ENCODE data around the gene PRDM2. TPM values are rescaled to one million over a fixed set of nuclear protein-coding genes. Genes with fewer than 3 reads are reported as not detected.
"Not testable (repeated sequence)": the region's sequence is repeated elsewhere in the genome, so short reads cannot be mapped to it uniquely, and the experiment has no call there.

Gene PRDM2
- total RNA-seq, 1 donor from 2014 or later, result 38.5 TPM

- DNase-seq (ENCODE audit: low spot score), result no peak
Measured at GRCh38 chr1:13697738-13698137, 2.2 kb upstream of the PRDM2 start.

GRCh38 chr1:13699510-13699909, 478 bp upstream of the PRDM2 start:
- DNase-seq (ENCODE audit: low spot score), result no peak

DNA sequence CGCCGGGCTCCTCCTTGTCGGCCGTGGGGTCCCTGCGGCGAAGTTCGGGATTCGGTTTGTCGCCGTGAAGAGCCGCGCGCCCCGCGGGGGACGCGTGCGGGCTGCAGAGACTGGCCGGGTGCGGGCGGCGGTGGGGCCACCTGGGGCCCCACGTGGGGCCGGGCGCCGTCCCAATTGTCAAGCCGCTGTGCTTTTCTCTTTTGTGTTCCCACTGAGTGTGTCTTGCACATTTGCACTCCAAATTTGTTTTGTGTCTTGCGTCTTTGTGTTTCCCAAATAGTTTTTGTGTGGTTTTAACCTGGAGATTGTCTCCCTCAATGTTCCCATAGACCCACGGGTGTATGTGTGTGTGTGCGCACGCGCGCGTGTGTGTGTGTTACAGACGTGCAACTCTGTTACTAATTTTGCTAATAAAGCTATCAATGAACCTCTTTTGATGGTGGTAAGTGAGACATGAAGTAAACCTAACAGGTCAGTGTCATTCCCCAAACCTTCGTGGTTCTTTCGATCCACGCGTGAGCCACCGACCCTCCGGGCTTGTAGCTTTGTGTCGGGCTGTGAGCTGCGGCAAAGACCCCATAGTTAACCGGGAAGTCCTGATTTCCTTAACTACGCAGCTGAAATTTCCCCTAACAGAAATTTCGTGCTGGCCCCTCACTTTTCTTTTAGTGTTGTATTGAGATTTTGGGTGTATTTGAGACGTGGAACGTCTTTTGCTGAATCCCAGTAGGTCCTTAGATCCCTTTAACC, 708 bp downstream of the PRDM2 start:
- DNase-seq (ENCODE audit: low spot score), result peak; percentile 22

DNA sequence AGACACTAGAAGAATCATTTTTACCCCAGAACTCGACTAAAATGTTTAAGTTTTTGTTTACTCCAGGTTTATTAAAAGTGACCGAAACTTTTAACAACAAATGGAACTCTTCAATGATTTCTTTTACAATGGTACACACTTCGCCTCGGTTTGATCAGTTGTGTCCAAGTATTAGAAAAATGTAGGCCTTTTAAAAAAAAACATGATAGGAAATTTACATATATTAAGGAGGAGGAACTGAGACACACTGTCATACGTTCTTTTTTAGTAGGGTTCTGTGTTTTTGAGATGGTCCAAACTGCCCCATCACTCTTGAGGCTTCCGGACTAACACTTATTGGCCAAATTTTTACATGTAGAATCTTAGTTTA, 1.3 kb downstream of the PRDM2 start:
- no peak for DNase-seq (ENCODE audit: low spot score)

DNA sequence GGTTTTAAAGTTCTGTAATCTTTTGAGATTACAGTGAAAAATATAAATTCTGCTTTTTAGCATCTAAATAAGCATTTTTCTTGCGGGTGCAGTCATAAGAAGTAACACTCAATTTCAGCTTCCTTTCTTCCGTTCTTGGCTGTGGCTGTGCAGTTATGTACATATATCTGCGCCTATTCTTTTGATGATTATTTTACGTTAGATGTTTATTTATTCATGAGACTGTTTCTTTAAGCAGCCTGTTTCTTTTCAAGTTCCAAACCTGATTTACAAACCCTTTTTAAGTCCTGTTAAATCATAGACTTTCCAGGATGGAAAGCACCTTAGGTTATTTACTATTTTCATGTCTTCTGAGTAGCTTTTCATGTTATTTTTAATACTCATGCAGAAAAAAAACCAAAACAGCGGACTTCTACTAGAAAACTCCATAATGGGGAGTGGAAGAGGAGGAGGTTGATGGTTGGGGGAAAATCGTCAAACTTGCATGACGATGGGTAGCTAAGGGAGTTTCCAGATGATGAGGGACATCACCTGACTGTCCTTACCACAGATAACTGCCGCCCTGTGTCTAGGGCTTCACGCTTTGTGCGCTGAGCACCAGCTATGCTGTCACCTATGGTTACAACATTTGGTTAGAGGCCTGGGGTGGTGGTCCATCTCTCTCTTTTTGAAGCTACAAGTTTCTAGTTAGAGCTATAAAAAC, 2.6 kb downstream of the PRDM2 start:
- no peak for DNase-seq (ENCODE audit: low spot score)

DNA sequence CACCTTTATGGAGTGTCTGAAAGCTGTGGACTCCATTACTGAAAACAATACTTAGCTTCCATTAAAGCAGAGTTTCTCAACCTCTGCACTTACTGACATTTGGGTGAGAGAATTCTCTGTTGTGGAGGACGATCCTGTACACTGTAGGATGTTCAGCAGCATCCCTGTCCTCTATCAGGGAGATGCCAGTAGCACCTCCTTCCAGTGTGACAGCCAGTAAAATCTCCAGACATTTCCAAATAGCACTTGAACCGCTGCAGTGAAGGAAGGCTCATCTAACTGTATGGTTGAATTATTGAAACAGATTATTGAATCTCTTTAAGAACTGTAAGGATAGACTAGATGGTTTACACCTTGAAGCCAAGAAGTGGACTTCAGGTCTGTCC, 3.1 kb downstream of the PRDM2 start:
- no peak for DNase-seq (ENCODE audit: low spot score)

DNA sequence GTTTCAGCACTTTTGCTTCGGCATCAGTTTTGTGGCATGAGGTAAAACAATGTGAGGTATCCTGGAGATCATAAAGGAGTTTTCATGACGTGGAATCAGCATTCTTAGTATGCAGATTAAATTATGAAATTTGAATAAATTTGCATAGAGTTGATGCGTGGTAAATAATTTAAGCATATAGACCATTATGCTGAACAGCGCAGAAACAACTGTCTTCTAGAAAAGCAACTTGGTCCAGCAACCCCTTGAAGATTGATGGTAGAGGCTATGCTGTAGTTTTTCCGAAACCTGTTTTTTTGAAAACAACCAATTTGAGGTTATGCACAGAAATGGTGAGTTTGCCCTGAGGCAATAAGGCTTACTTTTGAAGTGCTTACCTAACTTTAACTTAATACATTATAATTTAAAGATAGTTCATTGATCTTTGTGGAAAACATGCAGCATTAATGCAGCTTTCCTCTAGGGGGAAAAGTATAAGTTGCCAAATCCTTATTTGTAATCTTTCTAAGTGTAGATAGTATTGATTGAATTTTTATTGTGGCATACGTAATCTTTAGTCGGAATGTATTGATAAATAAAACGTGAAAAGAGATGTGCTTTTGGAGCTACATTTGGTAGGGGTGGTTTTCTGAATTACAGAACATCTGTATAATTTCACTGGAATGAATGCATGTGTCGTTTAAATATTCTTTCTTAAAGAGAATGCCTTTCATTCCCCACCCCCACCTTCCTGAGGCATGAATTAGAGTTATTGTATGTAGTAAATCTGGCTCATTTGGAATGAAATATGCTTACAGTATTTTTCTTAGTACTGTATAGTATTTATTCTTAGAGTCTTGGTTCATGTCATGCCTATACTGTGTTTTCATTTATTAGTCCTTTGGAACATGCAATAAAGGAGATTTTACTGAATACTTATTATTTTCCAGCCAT, 3.8 kb downstream of the PRDM2 start:
- DNase-seq (ENCODE audit: low spot score), result no peak

GRCh38 chr1:13706046-13706445, 6.1 kb downstream of the PRDM2 start:
- DNase-seq (ENCODE audit: low spot score), result no peak

GRCh38 chr1:13707164-13707563, 7.2 kb downstream of the PRDM2 start:
- DNase-seq (ENCODE audit: low spot score), result no peak

GRCh38 chr1:13708380-13708982, 8.5 kb downstream of the PRDM2 start:
- DNase-seq (ENCODE audit: low spot score), result no peak

- no peak for DNase-seq (ENCODE audit: low spot score)
Measured at GRCh38 chr1:13710086-13710485, 10.1 kb downstream of the PRDM2 start.

DNA sequence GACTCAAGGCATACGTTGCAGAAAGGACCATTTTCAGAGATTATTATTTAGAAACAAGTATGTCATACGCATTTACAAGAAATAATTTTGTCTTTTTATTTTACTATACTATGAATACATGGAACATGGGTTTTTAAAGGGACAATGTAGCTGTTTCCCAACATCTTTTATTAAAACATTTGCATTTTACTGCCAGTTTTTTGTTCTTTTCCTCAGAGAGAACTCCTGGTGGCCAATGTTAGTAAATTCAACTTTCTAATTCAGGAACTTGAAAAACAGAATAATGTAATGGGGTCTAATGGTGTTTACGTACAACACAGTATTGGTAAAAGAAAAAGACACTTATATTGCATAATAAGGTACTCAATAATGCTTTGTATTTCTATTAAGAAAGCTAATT, 14.9 kb downstream of the PRDM2 start:
- DNase-seq (ENCODE audit: low spot score), result no peak

DNA sequence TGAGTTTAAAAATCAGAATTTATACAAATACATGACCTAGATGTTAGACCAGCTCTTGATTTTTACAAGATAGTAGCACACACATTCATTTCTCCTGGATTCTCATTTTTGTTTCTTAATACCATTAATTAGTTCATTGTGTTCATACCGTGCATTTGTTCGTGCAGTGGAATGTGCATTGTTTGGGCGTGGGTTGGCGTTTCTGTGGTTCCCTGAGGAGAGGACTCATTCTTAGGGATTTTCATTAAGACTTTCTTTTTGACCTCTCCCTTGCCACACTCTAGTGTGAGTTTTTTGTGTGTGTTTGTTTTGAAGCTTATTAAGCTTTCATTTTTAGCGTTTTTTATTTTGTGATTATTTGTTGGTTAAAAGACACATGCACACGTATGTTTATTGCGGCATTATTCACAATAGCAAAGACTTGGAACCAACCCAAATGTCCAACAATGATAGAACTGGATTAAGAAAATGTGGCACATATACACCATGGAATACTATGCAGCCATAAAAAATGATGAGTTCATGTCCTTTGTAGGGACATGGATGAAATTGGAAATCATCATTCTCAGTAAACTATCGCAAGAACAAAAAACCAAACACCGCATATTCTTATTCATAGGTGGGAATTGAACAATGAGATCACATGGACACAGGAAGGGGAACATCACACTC, 15.8 kb downstream of the PRDM2 start:
- DNase-seq (ENCODE audit: low spot score), result not testable (repeated sequence)

DNA sequence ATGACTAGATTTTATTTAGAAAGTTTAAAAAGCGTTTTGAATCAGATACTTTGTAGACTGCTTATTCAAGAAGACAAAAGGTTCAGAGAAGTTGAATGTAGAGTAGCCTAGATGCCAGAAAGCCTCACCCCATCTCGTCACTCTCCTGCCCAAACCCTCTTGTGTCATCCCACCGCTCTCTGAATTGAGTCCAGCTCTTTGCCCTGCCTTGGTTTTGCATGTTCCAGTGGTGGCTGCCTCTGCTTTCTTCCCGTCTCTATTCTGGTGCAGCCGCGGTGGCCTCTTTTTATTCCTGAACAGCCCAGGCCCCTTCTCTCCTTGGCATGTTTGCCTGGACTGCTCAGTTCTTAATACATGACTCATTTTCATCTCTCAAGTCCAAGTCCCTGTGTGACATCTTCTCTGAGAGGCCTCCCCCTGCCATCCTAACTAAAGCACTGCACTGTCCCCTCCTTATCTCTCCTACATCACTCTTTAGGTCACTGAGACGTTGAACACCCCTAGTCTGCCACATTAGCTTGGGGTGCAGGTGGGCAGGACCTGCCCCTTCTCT, 22.9 kb downstream of the PRDM2 start:
- DNase-seq (ENCODE audit: low spot score), result no peak

GRCh38 chr1:13723810-13724209, 23.8 kb downstream of the PRDM2 start:
- DNase-seq (ENCODE audit: low spot score), result no peak

- peak; percentile 40 for DNase-seq (ENCODE audit: low spot score)
Measured at GRCh38 chr1:13725714-13726175, 25.8 kb downstream of the PRDM2 start.

GRCh38 chr1:13728091-13728715, 28.2 kb downstream of the PRDM2 start:
- DNase-seq (ENCODE audit: low spot score), result no peak

DNA sequence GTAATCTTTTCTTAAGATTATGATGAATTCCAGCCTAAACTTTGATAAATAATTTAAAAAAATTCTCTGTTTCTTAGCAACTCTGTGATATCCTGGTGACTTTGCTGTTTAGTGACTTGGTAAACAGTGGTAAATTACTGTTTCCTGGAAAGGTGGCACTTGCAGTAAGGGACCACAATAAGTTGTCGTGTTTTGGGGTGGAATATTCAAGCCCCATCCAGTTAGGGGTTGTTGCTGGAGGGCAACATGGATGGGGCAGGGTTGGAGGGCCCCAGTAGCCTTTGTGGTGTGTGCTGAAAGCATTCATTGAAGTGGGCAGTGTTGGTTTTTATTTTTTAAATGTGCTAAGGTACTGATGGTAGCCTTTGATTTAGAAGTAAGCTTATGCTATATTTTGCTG, 30.3 kb downstream of the PRDM2 start:
- DNase-seq (ENCODE audit: low spot score), result no peak

GRCh38 chr1:13730751-13731482, 30.9 kb downstream of the PRDM2 start:
- no peak for DNase-seq (ENCODE audit: low spot score)

GRCh38 chr1:13731897-13732296, 31.9 kb downstream of the PRDM2 start:
- DNase-seq (ENCODE audit: low spot score), result no peak

Measured in umbilical cord (tissue), 2 donors.